ENCODE results near the gene NOTO.
A peak's percentile ranks its signal among the peaks of the same experiment; 100 is the strongest.

NOTO gene

GRCh38 chr2:73203055-73203681 is 794 bp downstream of the NOTO start:
- no peak for DNase-seq

DNA sequence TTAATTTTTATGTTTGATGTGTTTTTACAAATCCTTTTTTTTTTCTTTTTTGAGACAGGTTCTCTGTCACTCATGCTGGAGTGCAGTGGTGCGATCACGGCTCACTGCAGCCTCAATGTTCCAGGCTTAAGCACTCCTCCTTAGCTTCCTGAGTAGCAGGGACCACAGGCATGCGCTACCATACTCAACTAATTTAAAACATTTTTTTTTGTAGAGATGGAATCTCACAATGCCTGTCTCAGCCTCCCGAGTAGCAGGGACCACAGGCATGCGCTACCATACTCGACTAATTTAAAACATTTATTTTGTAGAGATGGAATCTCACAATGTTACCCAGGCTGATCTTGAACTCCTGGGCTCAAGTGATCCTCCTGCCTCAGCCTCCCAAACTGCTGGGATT is 3.2 kb downstream of the NOTO start:
- no peak for DNase-seq

GRCh38 chr2:73208258-73208657 is 5.9 kb downstream of the NOTO start:
- DNase-seq, result no peak

- no peak for DNase-seq
Measured at GRCh38 chr2:73210019-73210418, 7.6 kb downstream of the NOTO start.

DNA sequence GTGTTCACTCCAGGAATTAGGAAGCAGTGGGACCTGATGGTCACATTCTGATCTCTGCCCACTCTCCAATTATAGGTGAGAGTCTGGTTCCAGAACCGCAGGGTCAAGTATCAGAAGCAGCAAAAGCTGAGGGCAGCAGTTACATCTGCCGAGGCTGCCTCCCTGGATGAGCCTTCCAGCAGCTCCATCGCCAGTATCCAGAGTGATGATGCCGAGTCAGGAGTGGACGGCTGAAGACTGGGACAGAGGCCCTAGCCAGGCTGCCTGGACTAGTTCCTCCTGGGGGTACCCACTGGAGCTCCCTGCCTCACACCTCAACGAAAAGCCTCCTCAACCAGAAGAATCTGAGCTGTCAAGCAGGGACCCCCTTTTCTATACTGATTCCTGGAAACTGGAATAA is 8.3 kb downstream of the NOTO start:
- no peak for DNase-seq

GRCh38 chr2:73212098-73212447 is 9.7 kb downstream of the NOTO start:
- no peak for DNase-seq

GRCh38 chr2:73212448-73213176 is 10.2 kb downstream of the NOTO start:
- DNase-seq, result peak; percentile 72

GRCh38 chr2:73214120-73215035 is 12.0 kb downstream of the NOTO start, which contains the start of gene SMYD5:
Gene SMYD5 (plus strand): TSS chr2:73214245. CDS start chr2:73214267, 22 bp downstream.
- peak; percentile 90 for DNase-seq

GRCh38 chr2:73215254-73215653 is 12.9 kb downstream of the NOTO start:
- no peak for DNase-seq

GRCh38 chr2:73217160-73217559 is 14.8 kb downstream of the NOTO start:
- no peak for DNase-seq

DNA sequence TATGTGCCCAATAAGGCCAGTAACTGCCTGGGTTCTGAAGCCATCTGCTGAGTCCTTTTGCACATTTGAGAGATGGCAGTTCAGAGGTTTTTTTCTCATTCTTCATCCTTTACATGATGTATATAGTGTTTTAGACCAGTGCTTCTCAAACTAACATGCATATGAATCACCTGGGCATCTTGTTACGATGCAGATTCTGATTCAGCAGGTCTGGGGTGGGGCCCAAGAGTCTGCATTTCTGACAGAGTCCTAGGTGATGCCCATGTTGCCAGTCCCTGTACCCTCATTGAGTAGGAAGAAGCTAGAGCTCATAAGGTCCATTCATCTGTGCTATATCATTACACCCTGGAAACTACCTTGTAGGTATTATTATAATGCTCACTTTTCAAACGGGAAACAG is 15.5 kb downstream of the NOTO start:
- no peak for DNase-seq

DNA sequence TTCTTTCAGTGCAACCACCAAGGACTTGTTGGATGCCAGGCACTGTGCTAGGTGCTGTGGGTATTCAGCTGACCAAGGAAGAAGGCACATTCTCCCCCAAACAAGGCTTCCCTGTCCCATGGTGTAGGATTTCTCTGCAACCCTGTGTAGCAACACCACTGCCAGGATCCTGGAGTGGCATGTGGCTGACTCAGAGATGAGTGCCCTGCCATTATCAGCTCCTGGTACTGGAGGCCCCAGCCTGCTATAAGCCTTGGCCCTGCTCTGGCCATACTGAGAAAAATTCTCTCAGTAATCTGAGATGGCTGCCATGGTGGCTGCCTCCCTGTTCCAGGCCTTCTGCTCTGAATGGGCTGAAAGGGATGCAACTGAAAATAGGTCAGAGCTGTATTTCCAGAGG is 15.9 kb downstream of the NOTO start:
- no peak for DNase-seq

GRCh38 chr2:73223821-73224220 is 21.4 kb downstream of the NOTO start:
- DNase-seq, result no peak

DNA sequence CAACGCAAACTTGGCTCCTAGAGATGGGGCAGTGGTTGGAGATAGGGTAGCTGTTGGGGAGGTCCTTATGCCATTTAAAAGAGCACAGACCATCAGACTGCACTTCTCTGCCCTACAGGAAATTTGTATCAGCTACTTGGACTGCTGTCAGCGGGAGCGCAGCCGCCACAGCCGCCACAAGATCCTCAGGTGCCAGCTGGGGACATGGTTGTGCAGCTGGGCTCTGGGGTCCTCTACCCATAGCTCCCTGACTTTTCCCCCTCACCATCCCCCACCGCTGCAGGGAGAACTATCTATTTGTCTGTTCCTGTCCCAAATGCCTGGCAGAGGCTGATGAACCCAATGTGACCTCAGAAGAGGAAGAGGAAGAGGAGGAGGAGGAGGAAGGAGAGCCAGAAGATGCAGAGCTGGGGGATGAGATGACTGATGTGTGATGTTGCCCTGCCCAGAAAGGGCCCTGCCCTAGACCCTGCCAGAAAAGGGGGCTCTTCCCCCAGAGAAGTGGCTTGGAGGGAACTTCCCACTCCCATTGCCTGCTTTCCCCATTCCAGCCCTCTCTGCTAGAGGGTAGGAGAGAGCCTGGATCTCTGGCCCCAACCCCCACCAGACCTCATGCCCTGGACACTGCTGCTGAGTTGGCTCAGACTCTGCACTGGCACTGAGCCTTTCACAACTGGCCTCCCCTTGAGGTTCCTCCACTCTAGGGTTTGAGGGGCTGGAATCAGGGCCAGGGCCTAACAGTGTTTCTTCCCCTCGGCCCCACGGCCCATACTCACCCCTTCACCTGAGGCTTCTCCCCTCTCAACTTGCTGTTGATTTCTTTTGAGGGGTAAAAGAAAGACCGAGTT is 23.4 kb downstream of the NOTO start:
- DNase-seq, result no peak

GRCh38 chr2:73227086-73227485 is 24.7 kb downstream of the NOTO start:
- no peak for DNase-seq

DNA sequence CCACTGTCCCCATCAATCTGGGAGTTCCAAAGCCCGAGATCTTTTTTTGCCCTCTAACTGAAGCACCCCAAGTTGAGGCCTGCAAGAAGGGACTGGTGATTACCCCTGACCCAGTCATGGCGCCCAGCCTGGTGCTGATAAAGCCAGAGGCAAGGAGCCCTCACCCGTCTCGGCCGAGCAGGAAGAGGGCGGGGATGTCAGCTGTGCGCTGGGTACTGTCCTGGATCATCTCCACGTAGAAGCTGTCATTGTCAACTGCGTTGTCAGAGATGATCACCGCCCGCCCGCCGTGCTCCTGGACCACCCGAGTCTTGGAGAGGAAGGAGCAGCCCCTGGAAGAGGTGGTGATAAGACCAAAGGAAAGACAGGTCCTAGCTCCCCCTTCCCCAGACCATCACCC is 26.3 kb downstream of the NOTO start:
- no peak for DNase-seq

- peak; percentile 16 for DNase-seq
Measured at GRCh38 chr2:73232403-73233153, 30.2 kb downstream of the NOTO start.

DNA sequence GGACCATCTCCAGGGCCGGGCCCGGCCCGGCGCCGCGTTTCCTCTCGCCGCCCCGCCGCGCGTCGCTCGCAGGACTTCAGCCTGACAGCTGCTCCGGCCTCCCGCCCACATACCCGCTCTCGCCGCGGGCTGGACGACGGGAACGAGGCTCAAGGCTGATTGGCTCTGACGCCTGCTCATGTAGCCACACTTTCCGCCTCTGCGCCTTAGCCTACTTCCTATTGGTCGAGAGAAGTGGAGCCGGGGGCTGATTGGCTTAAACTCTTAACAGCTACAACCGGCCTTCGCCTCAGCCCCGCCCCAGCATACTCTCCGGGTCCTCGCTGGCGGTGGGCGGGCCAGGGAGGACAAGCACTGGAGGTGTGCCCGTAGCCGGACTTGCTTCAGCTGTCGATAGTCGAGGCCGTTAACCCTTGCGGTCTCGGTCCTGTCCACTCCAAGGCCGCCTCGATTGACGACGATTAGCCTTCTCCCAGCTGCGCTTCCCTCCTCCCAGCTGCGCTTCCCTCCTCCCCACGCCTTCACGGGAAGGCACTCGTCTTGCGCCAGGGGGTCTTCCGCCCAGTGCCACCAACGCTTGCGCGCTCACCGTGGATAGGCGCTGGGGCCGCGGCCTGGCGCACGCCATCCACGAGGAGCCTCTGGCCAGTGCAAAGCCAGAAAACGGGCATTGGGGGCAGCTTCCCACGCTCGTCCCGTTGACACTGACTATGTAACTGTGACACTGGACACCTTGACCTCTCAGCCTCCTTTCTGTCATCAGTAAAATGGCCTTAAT is 31.0 kb downstream of the NOTO start, which contains the start of gene PRADC1:
PRADC1 (minus strand) TSS at position 86 of the 778 bp plus-strand sequence; CDS start at position 7, 79 bp downstream.
- peak; percentile 91 for DNase-seq

DNA sequence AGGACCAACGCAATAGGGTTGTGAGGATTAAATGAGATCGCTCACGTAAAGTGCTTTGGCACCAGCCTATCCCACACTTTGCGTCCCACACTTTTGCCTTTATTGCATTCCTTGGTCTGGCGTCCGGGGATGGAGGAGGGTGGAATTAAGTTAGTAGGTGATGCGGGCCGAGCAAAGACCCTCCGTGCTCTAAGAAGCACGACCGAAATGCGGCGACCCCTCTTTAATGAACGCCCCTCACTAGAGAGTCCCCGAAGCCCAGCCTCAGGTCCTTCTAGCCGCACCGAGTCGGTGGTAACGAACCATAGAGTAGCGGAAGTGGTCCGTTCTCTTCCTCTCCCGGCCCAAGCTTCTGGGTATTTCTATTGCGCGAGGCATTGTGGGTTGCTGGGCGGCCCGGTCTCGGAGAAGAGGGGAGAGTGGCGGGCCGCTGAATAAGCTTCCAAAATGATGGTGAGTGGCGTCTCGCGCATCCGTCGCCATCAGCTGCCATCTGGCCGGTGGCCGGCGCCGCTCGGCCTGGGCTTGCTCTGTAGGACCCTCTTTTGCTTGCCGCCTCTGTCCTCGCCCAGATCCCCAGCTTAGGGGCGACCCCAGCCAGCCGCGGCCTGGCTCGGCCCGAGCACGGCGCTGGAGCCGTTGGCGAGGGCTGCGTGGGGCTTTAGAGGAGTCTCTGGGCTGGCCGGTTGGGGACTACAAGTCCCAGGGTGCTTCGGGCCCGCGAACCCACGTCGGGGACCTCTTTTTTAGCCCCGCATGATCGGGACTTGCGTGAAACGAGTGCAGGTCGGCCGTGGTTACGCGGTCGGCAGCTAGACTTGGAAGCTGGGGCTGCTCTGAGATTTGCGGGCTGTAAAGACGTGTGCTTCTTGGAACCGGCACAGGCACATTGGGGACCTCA is 31.8 kb downstream of the NOTO start, which contains the start of gene CCT7:
CCT7 (plus strand) TSS at position 377 of the 901 bp plus-strand sequence; CDS start at position 448, 71 bp downstream.
- peak; percentile 82 for DNase-seq
